Motor neuron (in vitro differentiated cells): ENCODE data around the gene MAD1L1. TPM values are rescaled to one million over a fixed set of nuclear protein-coding genes. Genes with fewer than 3 reads are reported as not detected.

Source experiments
- ATAC-seq, 8 experiments: fragments of 200-7000 bp; cut with Tn5 transposase; replicated peaks in 6 of 8; 2 replicates each; pipeline ENCODE4 v1.8.0; 2021; ENCODE audit warnings: mild to moderate bottlenecking in 8 of 8, moderate library complexity in 8 of 8
- H3K27ac ChIP-seq, 2 donors: fragments of 250-450 bp; sonication (Bioruptor Pico); 2 replicates each; pipeline ENCODE4 v1.9.0; 2021; ENCODE audit warnings: antibody characterized with exemption in 2 of 2, mild to moderate bottlenecking in 2 of 2, moderate library complexity in 1 of 2
- H3K4me1 ChIP-seq, 2 donors: fragments of 250-450 bp; sonication (Bioruptor Pico); replicated peaks in 1 of 2; 2 replicates each; pipeline ENCODE4 v1.6.1; 2021; ENCODE audit warnings: antibody characterized with exemption in 2 of 2, mild to moderate bottlenecking in 2 of 2, moderate library complexity in 1 of 2
- H3K4me3 ChIP-seq, 5 donors: fragments of 250-450 bp; sonication (Bioruptor Pico); 2 replicates each; pipeline ENCODE4 v1.9.0; 2021; ENCODE audit warnings: antibody characterized with exemption in 5 of 5, mild to moderate bottlenecking in 5 of 5, moderate library complexity in 4 of 5
- WGBS, 10 experiments: fragments of 450-650 bp; shearing (Covaris generic); methylation state at CpG; one replicate each; pipeline ENCODE4 v1.0.0; 2022; 5-methylcytosine and 5-hydroxymethylcytosine counted together
- in situ Hi-C, 9 experiments: fragments of 400-800 bp; cut with MboI; loops; one replicate each; pipeline ENCODE4 v1.15.0; 2021; ENCODE audit warnings: low sequenced_read_pairs in 9 of 9, low pct_unique_long_range_greater_than_20kb in 2 of 9; ENCODE audit not compliant: unreplicated experiment in 9 of 9
- total RNA-seq, 8 experiments: library from RNA; unstranded; fragments of 300-600 nt; gene quantifications; 2 replicates each; pipeline versions ENCODE4 v1.2.3 to v1.2.4, GENCODE V29; 2022

The MAD1L1 gene
- total RNA-seq, 8 experiments from 2014 or later = 24.0 to 68.8 (median 32.4) TPM

DNA sequence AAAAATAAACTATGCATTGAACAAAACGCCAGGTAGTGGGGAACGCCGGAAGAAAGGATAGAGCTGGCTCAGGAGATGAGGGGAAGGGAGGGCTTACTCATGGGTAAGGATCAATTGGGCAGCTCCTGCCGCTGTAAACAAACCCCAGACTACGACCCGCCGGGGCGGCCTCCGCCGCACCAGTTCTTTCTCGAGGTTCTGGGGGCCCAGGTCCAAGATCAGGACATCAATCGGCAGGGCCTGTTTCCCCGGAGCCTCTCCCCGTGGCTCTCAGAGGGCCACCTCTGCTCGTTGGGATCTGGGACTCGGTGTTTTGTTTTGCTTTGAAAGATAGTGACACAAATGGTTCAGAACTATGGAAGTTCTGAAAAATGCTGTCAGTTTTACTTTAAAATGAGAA lies 422.2 kb downstream of the MAD1L1 start:
- peaks cover 15 to 37% of the 10 kb centered on the region in 2 donors for H3K4me1 ChIP-seq
- no peak overlapping the region for H3K4me3 ChIP-seq
- ATAC-seq = no peak
- WGBS, 10 experiments = 20 to 90% (median 83%) methylated on average over 1 to 16 of the region's 16 CpGs; no CpG with 5 or more reads in 2 of the 10 experiments
- H3K27ac ChIP-seq = peak overlapping the region in 1 of 2 donors; percentile 17
- in situ Hi-C loops = no loop called here

DNA sequence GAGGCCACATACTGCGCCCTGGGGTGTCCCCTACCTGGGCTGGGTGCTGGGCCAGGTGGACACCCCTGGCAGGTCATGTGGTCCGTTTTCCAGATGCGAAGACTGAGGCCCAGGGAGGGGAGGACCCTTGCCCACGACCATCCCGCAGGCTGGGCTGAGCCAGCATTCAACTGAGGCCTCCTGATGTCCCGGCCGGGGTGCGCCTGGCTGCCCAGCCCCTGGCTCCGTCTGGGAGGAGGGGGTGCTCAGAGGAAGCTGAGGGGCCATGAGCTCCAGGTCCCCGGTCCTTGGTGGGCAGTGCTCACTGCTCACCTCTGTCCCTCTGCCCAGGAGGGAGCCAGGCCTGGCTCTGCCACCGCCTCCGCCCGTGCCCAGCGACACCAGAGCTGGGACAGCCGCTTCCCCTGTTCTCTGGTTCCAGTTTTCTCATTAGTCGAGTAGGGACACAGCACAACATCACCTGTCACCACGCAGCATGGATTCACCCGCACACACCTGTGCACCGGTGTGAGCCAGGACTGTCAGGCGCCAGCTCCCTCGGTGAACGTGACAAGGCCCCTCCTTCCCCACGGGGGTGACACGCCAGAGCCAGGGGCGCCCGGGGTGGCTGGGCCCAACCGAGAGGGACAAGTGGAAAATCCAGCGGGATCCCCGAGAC lies 423.0 kb downstream of the MAD1L1 start:
- H3K4me1 ChIP-seq = peaks cover 12 to 33% of the 10 kb centered on the region in 2 donors
- 0 to 100% (median 93%) methylated on average over 1 to 3 of the region's 29 CpGs; no CpG with 5 or more reads in 3 of the 10 experiments for WGBS, 10 experiments
- in situ Hi-C loops = no loop called here
- H3K27ac ChIP-seq = no peak overlapping the region
- no peak overlapping the region for H3K4me3 ChIP-seq
- ATAC-seq = no peak

DNA sequence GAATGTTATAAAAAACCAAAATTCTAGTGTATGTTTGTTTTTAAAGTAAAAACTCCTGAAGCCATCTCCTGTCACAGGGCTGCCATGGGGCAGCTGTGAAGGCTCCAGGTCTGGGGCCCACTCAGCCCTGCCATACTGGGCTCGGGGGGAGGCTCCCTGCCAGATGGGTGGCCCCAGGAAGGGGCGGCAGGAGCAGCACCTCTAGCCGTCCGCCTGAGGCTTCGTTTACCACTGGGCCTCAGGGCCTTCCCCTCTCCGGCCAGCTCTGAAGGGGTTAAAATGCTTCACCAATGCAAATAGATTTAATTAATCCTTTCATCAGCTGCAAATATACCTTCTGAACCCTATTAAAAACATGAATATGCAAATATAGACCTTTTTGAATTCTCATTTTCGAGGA lies 423.7 kb downstream of the MAD1L1 start:
- Histone ChIP-seq H3K4me1 (peaks cover 12 to 33% of the 10 kb centered on the region in 2 donors), H3K4me3 (no peak overlapping the region), H3K27ac (no peak overlapping the region)
- ATAC-seq = no peak
- in situ Hi-C loops = no loop called here
- WGBS, 10 experiments = 14 to 90% (median 60%) methylated on average over 1 to 2 of the region's 7 CpGs; no CpG with 5 or more reads in 3 of the 10 experiments

DNA sequence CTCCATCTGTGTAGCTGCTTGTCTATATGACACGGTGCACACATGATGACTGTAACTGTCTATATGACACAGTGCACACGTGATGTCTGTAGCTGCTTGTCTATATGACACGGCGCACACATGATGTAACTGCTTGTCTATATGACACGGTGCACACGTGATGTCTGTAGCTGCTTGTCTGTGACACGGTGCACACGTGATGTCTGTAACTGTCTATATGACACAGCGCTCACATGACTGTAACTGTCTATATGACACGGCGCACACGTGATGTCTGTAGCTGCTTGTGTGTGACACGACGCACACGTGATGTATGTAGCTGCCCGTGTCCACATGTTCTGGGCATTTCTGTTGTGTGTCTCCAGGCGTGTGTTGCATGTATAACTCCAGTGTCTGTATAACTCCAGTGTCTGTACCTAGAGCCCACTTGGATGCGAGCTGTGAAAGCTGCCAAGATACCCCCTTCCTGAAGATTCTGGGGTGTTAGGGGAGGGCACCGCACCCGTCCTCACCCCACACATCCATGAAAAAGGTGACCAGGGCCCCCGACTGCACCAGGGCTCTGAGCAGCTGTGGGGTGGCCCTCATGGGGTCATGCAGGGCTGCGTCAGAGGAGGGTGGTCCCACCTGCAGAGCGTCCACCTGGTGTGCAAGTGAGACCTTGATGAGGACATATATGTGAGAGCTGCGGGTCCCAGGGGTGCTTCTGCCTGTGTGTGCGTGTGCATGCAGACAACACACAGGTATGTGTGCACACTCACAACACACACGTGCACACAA lies 424.7 kb downstream of the MAD1L1 start:
- Histone ChIP-seq H3K4me1 (peaks cover 11 to 30% of the 10 kb centered on the region in 2 donors), H3K4me3 (no peak overlapping the region), H3K27ac (no peak overlapping the region)
- in situ Hi-C loops = no loop called here
- WGBS, 10 experiments = 53 to 100% (median 90%) methylated on average over 2 to 14 of the region's 26 CpGs; no CpG with 5 or more reads in 3 of the 10 experiments
- no peak for ATAC-seq

DNA sequence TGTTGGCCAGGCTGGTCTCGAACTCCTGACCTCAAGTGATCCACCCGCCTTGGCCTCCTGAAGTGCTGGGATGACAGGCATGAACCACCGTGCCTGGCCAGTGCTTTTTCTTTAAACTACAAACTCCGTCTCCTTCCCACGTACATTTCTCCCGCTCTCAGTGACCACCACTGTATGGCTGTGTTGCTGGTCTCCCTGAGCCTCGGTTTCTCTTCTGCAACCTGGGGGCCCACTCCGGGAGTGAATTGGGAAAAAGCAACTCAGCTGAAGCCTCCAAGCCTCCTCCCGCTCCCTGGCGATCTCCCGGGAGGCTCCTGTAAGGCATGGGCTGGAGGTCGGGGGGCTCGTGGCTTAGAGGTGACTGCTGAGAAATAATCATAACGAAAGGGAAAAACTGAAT lies 426.4 kb downstream of the MAD1L1 start:
- no peak overlapping the region for H3K27ac ChIP-seq
- no peak overlapping the region for H3K4me3 ChIP-seq
- H3K4me1 ChIP-seq = peaks cover 5 to 13% of the 10 kb centered on the region in 2 donors
- ATAC-seq = no peak
- WGBS, 10 experiments = 73 to 100% (median 83%) methylated on average over 1 to 7 of the region's 14 CpGs; no CpG with 5 or more reads in 3 of the 10 experiments
- in situ Hi-C loops = no loop called here

DNA sequence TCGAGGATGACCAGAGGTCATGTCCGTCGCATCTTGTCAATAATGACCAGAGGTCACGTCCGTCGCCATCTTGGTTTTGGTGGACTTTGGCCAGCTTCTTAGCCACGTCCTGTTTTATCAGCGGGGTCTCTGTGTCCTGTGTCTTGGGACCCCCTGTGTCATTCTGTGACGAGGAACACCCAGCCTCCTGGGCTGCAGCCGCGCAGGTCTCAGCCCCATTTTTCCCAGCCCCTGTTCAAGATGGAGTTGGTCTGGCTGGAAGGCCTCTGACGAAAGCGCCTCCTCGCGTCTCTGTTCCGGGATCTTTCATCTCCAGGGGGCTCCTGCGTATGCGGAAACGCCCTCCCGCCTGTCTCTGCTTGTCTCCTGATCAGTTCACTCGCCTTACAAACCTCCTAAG lies 428.4 kb downstream of the MAD1L1 start:
- Histone ChIP-seq H3K27ac (no peak overlapping the region), H3K4me3 (no peak overlapping the region), H3K4me1 (peaks cover 0 to 12% of the 10 kb centered on the region in 2 donors)
- no peak for ATAC-seq
- WGBS, 10 experiments = 39 to 100% (median 82%) methylated on average over 3 to 16 of the region's 21 CpGs; no CpG with 5 or more reads in 1 of the 10 experiments
- in situ Hi-C loops = no loop called here

DNA sequence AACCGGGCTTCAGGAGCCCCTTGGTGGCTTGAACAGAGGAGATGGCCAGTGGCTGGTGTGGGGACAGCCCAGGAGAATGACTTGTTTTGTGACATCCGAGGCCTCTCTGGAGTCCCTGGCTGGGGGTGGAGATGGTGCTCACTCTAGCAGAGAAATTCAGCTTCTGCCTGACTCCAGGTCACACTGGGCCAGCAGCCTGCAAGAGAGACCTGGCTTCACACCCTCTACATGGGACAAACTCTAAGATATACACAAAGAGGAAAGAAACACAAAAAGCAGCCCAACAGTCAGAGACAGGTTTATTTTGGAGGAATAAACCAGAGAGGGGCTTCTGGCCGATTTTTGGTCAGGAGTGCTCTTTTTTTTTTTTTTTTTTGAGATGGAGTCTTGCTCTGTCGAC lies 429.8 kb downstream of the MAD1L1 start:
- 20 to 100% (median 73%) methylated on average over 1 to 2 of the region's 4 CpGs; no CpG with 5 or more reads in 6 of the 10 experiments for WGBS, 10 experiments
- in situ Hi-C loops = no loop called here

DNA sequence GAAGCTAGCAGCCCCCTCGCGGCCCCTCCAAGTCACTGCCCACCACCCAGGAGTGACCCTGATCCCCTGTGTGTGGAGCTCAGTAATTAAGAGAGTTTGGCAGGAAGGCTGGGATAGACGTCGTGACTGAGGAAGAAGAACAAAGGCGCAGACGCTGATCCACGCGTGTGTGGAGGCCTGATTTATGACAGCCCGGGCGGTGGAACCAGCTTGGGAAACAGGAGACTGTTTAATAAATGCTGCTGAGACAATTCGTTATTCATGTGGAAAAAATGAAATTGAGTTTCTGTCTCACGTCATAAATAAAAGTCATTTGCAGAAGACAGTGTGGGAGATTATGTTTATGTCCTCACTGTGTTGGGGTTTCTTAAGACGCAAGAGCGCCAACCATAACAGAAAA lies 431.8 kb downstream of the MAD1L1 start:
- ATAC-seq = peak in 5 of 8 experiments; percentile 82 to 92 (median 88)
- H3K4me3 ChIP-seq = no peak overlapping the region
- 10 to 59% (median 38%) methylated on average over 4 to 13 of the region's 14 CpGs; no CpG with 5 or more reads in 1 of the 10 experiments for WGBS, 10 experiments
- peaks cover 0 to 12% of the 10 kb centered on the region in 2 donors for H3K4me1 ChIP-seq
- no peak overlapping the region for H3K27ac ChIP-seq
- in situ Hi-C loops = no loop called here

More for the DNA sequence above, 429.8 kb downstream of the MAD1L1 start:
- no peak for ATAC-seq
- H3K4me1 ChIP-seq = peaks cover 0 to 12% of the 10 kb centered on the region in 2 donors
- no peak overlapping the region for H3K4me3 ChIP-seq
- no peak overlapping the region for H3K27ac ChIP-seq

DNA sequence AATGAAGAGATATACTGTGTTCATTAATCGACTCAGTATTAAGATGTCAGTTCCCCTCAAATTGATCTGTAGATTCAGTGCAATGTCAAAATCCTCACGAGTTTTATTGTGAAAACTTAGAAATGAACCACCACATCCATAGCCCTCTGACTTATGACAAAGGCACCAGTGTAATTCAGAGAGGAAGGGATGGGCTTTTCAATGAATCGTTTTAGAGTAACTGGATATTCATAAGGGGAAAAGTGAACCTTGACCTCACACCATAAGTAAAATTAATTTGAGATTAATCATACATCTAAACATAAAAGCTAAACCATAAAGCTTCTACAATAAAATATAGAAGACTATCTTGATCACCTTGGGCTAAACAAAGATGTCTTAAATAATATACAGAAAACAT lies 434.6 kb downstream of the MAD1L1 start:
- no peak overlapping the region for H3K27ac ChIP-seq
- no peak overlapping the region for H3K4me3 ChIP-seq
- peaks cover 0 to 12% of the 10 kb centered on the region in 2 donors for H3K4me1 ChIP-seq
- no peak for ATAC-seq
- in situ Hi-C loops = no loop called here
- 30 to 75% (median 61%) methylated on average over 1 to 3 of the region's 3 CpGs for WGBS, 10 experiments

DNA sequence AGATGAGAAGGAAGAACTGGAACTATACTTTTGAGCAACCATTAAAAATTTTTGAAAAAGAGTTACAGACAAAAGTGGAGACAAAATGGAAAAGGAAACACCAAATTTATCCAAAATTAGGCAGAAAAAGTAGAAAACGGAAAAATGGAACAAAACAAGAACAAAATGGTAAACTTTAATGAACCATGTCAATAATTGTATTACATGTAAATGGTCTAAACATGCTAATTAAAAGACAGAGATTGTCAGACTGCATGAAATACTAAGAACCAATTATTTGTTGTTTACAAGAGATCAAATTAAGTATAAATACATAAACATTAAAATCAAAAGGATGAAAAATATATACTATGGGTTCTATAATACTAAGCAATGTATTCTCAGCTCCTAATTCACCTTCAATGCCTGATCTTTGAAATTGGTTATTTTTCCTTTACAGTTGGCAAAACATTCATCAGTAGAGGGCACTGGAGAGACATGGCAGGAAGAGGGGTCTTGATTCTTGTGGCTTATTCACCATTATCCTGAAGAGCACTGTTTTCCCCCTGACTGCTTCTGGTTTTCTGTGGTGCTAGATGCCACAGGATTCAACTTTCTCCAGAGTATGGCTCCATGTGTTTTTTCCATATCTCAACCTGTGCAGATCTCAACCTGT lies 437.7 kb downstream of the MAD1L1 start:
- no peak for ATAC-seq
- WGBS, 10 experiments = 0 to 40% (median 21%) methylated on average over 1 of the region's 1 CpG
- in situ Hi-C loops = no loop called here
- Histone ChIP-seq H3K4me3 (no peak overlapping the region), H3K4me1 (no peaks in the 10 kb centered on the region), H3K27ac (no peak overlapping the region)

DNA sequence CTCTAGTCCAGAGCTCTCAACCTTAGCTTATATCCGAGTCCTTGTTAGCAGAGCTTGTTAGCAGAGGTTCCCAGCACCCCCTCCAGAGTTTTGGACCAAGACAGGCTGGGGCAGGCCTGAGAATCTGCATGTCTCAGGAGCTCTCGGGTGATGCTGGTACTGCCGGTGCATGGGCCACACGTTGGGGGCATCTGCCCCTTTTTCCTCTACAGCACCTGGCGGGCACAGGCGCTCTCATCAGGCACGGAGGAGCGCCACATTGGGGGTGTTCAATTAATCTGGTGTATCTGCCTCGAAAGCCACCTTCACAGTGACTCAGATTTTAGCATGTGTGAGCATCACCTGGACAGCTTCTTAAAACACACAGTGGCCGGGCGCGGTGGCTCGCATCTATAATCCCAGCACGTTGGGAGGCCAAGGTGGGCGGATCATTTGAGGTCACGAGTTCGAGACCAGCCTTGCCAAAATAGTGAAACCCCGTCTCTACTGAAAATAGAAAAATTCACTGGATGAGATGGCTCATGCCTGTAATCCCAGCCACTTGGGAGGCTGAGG lies 445.0 kb downstream of the MAD1L1 start:
- in situ Hi-C loops = no loop called here
- Histone ChIP-seq H3K4me3 (no peak overlapping the region), H3K27ac (no peak overlapping the region), H3K4me1 (peaks cover 3 to 6% of the 10 kb centered on the region in 2 donors)
- 79 to 100% (median 83%) methylated on average over 1 to 11 of the region's 18 CpGs; no CpG with 5 or more reads in 3 of the 10 experiments for WGBS, 10 experiments
- no peak for ATAC-seq

DNA sequence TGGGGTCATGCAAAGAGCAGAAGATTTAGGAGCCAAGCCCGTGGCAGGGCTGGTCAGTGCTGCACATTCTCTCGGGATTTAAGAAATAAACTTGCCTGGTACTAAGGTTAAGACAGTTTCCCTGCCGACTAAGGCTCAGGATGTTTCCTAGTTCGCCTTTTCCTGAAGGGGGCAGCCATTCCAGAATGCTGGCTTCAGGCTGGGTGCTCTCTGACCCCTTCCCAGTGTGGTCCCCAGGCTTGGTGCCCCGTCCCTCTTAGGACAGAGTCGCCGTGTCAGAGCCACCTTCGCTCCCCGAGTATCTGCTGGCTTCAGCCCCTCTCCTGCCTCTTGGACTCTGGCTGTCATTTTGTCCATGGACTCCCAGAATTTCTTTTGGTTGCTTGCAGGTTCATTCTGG lies 445.5 kb downstream of the MAD1L1 start:
- WGBS, 10 experiments = 44 to 79% (median 62%) methylated on average over 3 to 8 of the region's 9 CpGs; no CpG with 5 or more reads in 4 of the 10 experiments
- H3K4me1 ChIP-seq = peaks cover 3 to 6% of the 10 kb centered on the region in 2 donors
- H3K27ac ChIP-seq = no peak overlapping the region
- in situ Hi-C loops = no loop called here
- no peak for ATAC-seq
- no peak overlapping the region for H3K4me3 ChIP-seq

DNA sequence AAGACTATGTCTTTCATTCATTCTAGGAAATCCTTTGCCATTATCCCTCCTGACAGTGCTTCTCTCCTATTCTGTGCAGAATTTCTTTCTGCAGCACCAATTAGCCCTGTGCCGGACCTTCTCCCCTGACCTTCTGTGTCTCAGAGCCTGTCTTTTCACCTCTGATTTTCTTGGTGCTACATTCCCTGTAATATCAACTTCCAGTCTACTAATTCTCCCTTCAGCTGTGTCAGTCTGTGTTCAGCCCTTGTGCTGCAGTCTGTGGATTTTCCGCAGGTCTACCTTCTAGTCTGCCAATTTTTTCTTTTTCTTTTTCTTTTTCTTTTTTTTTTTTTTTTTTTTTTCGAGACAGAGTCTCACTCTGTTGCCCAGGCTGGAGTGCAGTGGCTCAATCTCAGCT lies 446.9 kb downstream of the MAD1L1 start:
- 50 to 100% (median 77%) methylated on average over 1 to 3 of the region's 3 CpGs for WGBS, 10 experiments
- no peak overlapping the region for H3K4me3 ChIP-seq
- ATAC-seq = no peak
- no peak overlapping the region for H3K27ac ChIP-seq
- peaks cover 3 to 6% of the 10 kb centered on the region in 2 donors for H3K4me1 ChIP-seq
- in situ Hi-C loops = no loop called here
